ENCODE data around the gene SIRPB2.

SIRPB2 gene

GRCh38 chr20:1484438-1485116 is 6.6 kb downstream of the SIRPB2 start:
- no peaks in the 10 kb centered on the region for H3K9me3 ChIP-seq (ENCODE audit: control insufficient read depth, low read length)
- peak; percentile 21 for DNase-seq (ENCODE audit: low read depth)
- peaks cover 6% of the 10 kb centered on the region for H3K27me3 ChIP-seq (replicated peaks; ENCODE audit: control insufficient read depth, insufficient read depth, low read length)
- no peak overlapping the region for H3K9ac ChIP-seq (ENCODE audit: low read length)
- H3K36me3 ChIP-seq (ENCODE audit: control insufficient read depth, insufficient read depth, low read length, severe bottlenecking) = no peaks in the 10 kb centered on the region
- no peak overlapping the region for H3K4me3 ChIP-seq (ENCODE audit: low read length)
- peaks cover 4% of the 10 kb centered on the region for H3K4me1 ChIP-seq (ENCODE audit: control insufficient read depth, insufficient read depth, low read length)

DNA sequence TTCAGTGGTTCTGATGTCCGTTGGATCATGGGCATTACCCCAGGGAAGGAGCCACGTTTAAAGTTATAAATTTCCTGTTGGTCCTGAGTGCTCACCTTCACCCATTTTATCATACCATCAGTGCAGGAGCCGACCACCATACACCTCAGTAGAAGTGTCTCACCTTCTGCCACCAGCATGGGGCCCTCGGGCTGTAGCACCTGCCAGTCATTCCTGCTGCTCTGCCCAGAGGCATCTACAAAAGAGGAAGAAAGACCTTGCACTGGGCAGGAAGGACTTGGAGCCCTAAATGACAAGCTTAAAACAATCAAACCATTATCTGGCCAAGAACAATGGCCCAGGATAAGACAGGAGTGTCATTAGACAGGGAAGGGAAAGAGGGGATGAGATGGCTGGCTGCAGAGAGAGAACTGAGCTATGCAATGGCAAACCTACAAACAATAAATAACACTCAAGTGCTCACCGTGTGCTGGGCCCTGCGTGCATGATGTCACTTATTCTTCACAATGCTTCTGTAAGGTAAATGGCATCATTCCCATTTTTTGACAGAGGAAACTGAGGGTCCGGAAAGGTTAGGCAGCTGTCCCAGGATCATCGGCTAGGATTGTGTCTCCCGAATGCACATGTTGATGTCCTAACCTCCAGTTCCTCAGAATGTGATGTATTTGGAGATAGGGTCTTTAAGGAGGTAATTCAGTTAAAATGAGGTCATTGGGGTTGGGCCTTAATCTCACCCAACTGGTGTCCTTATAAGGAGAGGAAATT is 11.2 kb downstream of the SIRPB2 start:
- no peak for DNase-seq (ENCODE audit: low read depth)
- Histone ChIP-seq H3K36me3 (ENCODE audit: control insufficient read depth, insufficient read depth, low read length, severe bottlenecking) (no peaks in the 10 kb centered on the region), H3K27me3 (replicated peaks; ENCODE audit: control insufficient read depth, insufficient read depth, low read length) (peaks cover 8% of the 10 kb centered on the region), H3K4me3 (ENCODE audit: low read length) (no peak overlapping the region), H3K4me1 (ENCODE audit: control insufficient read depth, insufficient read depth, low read length) (peaks cover 4% of the 10 kb centered on the region), H3K9ac (ENCODE audit: low read length) (no peak overlapping the region), H3K9me3 (ENCODE audit: control insufficient read depth, low read length) (no peaks in the 10 kb centered on the region)

- Histone ChIP-seq H3K4me1 (ENCODE audit: control insufficient read depth, insufficient read depth, low read length) (peaks cover 4% of the 10 kb centered on the region), H3K4me3 (ENCODE audit: low read length) (no peak overlapping the region), H3K9ac (ENCODE audit: low read length) (no peak overlapping the region), H3K27me3 (replicated peaks; ENCODE audit: control insufficient read depth, insufficient read depth, low read length) (peaks cover 8% of the 10 kb centered on the region), H3K9me3 (ENCODE audit: control insufficient read depth, low read length) (no peaks in the 10 kb centered on the region), H3K36me3 (ENCODE audit: control insufficient read depth, insufficient read depth, low read length, severe bottlenecking) (no peaks in the 10 kb centered on the region)
- peak; percentile 48 for DNase-seq (ENCODE audit: low read depth)
Observed at GRCh38 chr20:1478566-1478965, 12.7 kb downstream of the SIRPB2 start.

DNA sequence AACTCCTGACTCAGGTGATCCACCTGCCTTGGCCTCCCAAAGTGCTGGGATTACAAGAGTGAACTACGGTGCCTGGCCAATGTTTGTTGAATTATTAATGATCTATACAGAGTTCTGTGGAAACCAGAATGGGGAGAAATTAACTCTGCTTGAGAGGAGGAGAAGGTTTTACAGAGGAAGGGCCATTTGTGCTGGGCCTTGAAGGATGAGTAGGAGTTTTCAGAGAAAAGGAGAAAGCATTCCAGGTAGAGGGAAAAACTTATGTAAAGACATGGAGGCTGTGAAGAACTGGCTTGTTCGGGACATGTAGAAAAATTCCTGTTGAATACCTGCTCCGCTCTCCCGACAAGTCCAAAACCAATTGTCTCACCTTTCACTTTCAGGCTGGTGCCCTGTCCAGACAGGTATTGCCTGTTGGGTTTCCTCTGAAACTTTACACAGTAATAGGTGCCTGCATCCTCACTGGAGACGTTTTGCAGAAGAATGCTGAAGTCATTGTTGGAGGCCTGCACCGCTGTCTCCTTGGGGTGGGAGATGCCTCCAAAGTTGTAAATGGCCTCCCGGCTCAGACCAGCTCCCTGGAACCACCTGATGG is 13.2 kb downstream of the SIRPB2 start:
- no peak for DNase-seq (ENCODE audit: low read depth)
- no peak overlapping the region for H3K4me3 ChIP-seq (ENCODE audit: low read length)
- H3K9me3 ChIP-seq (ENCODE audit: control insufficient read depth, low read length) = no peaks in the 10 kb centered on the region
- peaks cover 4% of the 10 kb centered on the region for H3K4me1 ChIP-seq (ENCODE audit: control insufficient read depth, insufficient read depth, low read length)
- H3K36me3 ChIP-seq (ENCODE audit: control insufficient read depth, insufficient read depth, low read length, severe bottlenecking) = no peaks in the 10 kb centered on the region
- H3K27me3 ChIP-seq (replicated peaks; ENCODE audit: control insufficient read depth, insufficient read depth, low read length) = peaks cover 8% of the 10 kb centered on the region
- no peak overlapping the region for H3K9ac ChIP-seq (ENCODE audit: low read length)

DNA sequence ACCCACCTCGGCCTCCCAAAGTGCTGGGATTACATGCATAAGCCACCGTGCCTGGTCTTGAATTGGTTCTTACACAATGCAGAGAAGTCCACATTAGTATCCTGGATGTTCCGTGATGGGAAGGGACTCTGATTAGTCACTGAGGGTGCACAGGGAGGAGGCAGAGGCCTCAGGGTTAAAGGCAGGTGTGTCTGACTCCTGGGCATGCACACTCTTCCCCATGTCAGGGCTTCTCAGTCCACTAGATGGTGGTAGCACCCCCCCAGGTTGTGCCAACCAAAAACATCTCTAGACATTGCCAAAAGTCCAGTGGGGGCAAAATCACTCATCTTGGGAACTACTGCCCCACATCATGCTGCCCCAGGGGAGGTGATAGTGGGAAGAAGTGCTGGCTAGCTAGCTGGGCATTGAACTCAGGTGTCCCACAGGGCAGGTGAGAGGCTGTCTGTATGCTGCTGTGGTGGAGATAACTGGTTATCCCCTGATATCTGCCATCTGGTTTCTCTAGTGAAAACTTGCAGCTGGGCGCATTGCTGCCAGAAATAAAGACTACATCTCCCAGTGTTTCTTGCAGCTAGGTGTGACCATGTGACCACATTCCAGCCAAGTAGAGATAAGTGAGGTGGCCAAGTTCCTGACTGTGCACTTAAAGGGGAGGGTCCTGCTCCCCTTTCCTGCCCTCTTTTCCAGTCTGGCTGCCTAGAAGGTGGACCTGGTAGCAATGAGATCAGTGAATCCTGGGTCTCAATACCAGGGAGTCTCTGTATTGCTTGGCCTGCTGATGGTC is 16.2 kb downstream of the SIRPB2 start:
- no peak for DNase-seq (ENCODE audit: low read depth)
- no peaks in the 10 kb centered on the region for H3K36me3 ChIP-seq (ENCODE audit: control insufficient read depth, insufficient read depth, low read length, severe bottlenecking)
- no peaks in the 10 kb centered on the region for H3K9me3 ChIP-seq (ENCODE audit: control insufficient read depth, low read length)
- no peak overlapping the region for H3K9ac ChIP-seq (ENCODE audit: low read length)
- H3K4me3 ChIP-seq (ENCODE audit: low read length) = no peak overlapping the region
- peaks cover 13% of the 10 kb centered on the region for H3K4me1 ChIP-seq (ENCODE audit: control insufficient read depth, insufficient read depth, low read length)
- H3K27me3 ChIP-seq (replicated peaks; ENCODE audit: control insufficient read depth, insufficient read depth, low read length) = peaks cover 3% of the 10 kb centered on the region

DNA sequence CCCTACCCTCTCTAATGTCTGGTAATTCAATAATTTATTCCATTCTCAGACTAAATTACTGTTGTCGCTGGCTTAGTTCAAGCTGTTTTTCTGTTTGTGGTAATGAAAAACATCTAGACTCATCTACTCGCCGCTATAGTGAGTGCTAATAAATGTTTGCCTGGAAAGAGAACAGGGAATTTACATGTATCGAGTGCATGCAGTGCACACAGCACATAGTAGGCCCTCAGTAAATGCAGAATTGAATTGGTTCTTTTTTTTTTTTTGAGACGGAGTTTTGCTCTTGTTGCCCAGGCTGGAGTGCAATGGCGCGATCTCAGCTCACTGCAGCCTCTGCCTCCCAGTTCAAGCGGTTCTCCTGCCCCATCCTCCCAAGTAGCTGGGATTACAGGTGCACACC is 16.9 kb downstream of the SIRPB2 start:
- Histone ChIP-seq H3K4me3 (ENCODE audit: low read length) (no peak overlapping the region), H3K4me1 (ENCODE audit: control insufficient read depth, insufficient read depth, low read length) (peaks cover 18% of the 10 kb centered on the region), H3K9ac (ENCODE audit: low read length) (no peak overlapping the region), H3K36me3 (ENCODE audit: control insufficient read depth, insufficient read depth, low read length, severe bottlenecking) (no peaks in the 10 kb centered on the region), H3K27me3 (replicated peaks; ENCODE audit: control insufficient read depth, insufficient read depth, low read length) (peaks cover 3% of the 10 kb centered on the region), H3K9me3 (ENCODE audit: control insufficient read depth, low read length) (no peaks in the 10 kb centered on the region)
- no peak for DNase-seq (ENCODE audit: low read depth)

- no peak overlapping the region for H3K9ac ChIP-seq (ENCODE audit: low read length)
- no peaks in the 10 kb centered on the region for H3K9me3 ChIP-seq (ENCODE audit: control insufficient read depth, low read length)
- no peak overlapping the region for H3K4me3 ChIP-seq (ENCODE audit: low read length)
- H3K27me3 ChIP-seq (replicated peaks; ENCODE audit: control insufficient read depth, insufficient read depth, low read length) = peaks cover 3% of the 10 kb centered on the region
- no peaks in the 10 kb centered on the region for H3K36me3 ChIP-seq (ENCODE audit: control insufficient read depth, insufficient read depth, low read length, severe bottlenecking)
- peaks cover 19% of the 10 kb centered on the region for H3K4me1 ChIP-seq (ENCODE audit: control insufficient read depth, insufficient read depth, low read length)
- no peak for DNase-seq (ENCODE audit: low read depth)
Observed at GRCh38 chr20:1473246-1474220, 17.7 kb downstream of the SIRPB2 start.

GRCh38 chr20:1472556-1473245 is 18.5 kb downstream of the SIRPB2 start:
- Histone ChIP-seq H3K9ac (ENCODE audit: low read length) (no peak overlapping the region), H3K9me3 (ENCODE audit: control insufficient read depth, low read length) (no peaks in the 10 kb centered on the region)
- DNase-seq (ENCODE audit: low read depth) = no peak

DNA sequence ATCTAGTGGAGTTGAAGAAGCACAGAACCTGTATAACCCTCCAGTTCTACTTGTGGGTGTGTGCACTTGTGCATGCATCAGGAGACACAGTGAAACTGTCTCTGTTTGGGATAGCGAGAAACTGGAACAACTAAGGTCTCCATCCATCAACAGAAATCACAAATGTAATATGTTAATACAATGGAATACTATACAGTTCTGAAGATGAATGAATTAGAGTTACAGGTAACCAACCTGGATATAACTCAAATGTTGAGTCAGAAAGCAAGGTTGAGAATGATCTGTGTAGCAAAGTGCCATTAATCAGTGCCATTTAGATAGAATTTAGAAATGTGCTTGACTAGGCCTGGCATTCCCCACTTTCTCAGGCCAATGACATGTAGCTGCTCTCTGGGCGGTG is 20.0 kb downstream of the SIRPB2 start:
- Histone ChIP-seq H3K9ac (ENCODE audit: low read length) (no peak overlapping the region), H3K4me1 (ENCODE audit: control insufficient read depth, insufficient read depth, low read length) (peaks cover 19% of the 10 kb centered on the region), H3K36me3 (ENCODE audit: control insufficient read depth, insufficient read depth, low read length, severe bottlenecking) (no peaks in the 10 kb centered on the region), H3K4me3 (ENCODE audit: low read length) (no peak overlapping the region), H3K9me3 (ENCODE audit: control insufficient read depth, low read length) (no peaks in the 10 kb centered on the region), H3K27me3 (replicated peaks; ENCODE audit: control insufficient read depth, insufficient read depth, low read length) (no peaks in the 10 kb centered on the region)
- no peak for DNase-seq (ENCODE audit: low read depth)

More at GRCh38 chr20:1472556-1473245, 18.5 kb downstream of the SIRPB2 start:
- Histone ChIP-seq H3K4me1 (ENCODE audit: control insufficient read depth, insufficient read depth, low read length) (peaks cover 19% of the 10 kb centered on the region), H3K27me3 (replicated peaks; ENCODE audit: control insufficient read depth, insufficient read depth, low read length) (peaks cover 3% of the 10 kb centered on the region), H3K4me3 (ENCODE audit: low read length) (no peak overlapping the region), H3K36me3 (ENCODE audit: control insufficient read depth, insufficient read depth, low read length, severe bottlenecking) (no peaks in the 10 kb centered on the region)
